ENCODE data around the gene CDCA3. TPM values are rescaled to one million over a fixed set of nuclear protein-coding genes. Genes with fewer than 3 reads are reported as not detected.
"Not testable (repeated sequence)": the region's sequence is repeated elsewhere in the genome, so short reads cannot be mapped to it uniquely, and the experiment has no call there.

CDCA3 gene
- 11.9 TPM for polyA plus RNA-seq (2012; ENCODE audit: insufficient read depth, insufficient read length, low read depth)

DNA sequence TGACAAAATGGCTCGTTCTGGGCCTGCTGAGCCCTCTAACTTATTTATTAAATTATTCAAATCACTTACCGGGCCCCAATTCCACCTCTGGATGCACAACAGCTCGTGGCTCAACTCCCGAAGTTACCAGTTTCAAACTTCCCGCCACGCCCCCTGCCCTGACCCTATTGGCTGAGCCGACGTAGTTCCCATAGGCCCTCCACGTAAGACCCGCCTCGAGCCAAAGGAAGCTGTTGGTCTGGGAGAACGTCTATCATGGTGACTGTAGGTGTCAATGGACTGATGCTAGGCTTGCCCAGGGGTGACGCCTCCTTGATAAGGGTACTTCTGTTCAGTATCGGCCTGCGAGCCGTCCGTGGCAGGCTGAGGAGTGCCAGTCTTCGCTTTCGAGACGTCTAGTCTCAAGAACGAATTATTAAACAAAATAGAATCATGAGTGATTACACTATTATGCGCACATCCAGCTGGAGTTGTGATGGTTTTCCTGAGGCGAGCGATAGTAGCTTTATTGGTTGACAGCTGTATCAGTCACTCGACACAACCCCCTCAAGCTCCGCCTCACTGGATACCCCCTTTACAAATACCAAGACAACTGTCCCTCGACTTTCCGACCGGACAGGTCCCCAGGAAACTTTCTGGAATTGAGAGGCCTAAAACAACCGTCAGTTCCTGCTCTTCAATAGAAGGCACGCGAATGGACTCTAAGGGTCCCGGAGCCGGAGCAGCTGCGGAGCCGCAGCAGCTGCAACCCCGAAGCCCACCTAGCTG, at the start of gene CDCA3:
Gene CDCA3 (minus strand): TSS at position 134 of the 768 bp plus-strand sequence. CDS start 334 bp downstream, outside the sequence.
- H3K9me3 ChIP-seq, result no peaks in the 10 kb centered on the region
- no peaks in the 10 kb centered on the region; the same call in 1 of the 2 replicates for H3K4me1 ChIP-seq
- H3K27me3 ChIP-seq, result no peaks in the 10 kb centered on the region
- TF ChIP-seq, protein P1, sequence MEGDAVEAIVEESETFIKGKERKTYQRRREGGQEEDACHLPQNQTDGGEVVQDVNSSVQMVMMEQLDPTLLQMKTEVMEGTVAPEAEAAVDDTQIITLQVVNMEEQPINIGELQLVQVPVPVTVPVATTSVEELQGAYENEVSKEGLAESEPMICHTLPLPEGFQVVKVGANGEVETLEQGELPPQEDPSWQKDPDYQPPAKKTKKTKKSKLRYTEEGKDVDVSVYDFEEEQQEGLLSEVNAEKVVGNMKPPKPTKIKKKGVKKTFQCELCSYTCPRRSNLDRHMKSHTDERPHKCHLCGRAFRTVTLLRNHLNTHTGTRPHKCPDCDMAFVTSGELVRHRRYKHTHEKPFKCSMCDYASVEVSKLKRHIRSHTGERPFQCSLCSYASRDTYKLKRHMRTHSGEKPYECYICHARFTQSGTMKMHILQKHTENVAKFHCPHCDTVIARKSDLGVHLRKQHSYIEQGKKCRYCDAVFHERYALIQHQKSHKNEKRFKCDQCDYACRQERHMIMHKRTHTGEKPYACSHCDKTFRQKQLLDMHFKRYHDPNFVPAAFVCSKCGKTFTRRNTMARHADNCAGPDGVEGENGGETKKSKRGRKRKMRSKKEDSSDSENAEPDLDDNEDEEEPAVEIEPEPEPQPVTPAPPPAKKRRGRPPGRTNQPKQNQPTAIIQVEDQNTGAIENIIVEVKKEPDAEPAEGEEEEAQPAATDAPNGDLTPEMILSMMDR (IDR thresholded peaks at IDR 0.05; ENCODE audit: low read depth, low read length), result no peak
- H3K4me3 ChIP-seq (ENCODE audit: low read depth, low read length), result peak within 1 kb of the TSS; percentile 70
- H3K36me3 ChIP-seq, result peaks cover 46% of the 10 kb centered on the region
- DNase-seq, result peak; percentile 98

DNA sequence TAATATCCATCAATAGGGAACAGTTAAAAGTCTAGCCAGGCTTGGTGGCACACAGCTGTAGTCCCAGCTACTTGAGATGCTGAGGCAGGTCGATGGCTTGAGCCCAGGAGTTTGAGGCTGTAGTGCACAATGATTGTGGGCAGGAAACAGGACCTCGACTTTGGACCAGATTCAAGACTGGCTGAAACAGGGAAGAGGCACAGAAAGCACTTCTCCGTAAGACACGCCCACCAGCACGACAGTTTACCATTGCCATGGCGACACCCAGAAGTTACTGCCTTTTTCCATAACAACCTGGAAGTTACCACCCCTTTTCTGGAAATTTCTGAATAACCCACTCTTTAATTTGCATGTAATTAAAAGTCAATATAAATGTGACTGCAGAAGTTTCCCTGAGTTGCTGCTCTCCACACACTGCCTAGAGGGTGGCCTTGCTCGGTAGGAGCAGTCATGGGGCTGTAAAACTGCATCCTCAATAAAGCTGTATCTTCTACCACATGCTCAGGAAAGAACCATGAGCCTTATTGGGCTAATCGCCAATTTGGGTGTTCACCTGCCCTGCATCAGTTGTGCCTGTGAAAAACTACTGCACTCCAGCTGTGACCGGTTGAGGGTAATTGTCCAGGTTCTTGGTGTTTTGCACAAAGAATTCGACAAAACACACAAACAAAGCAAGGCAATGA, 48.9 kb upstream of the CDCA3 start:
- Histone ChIP-seq H3K4me3 (ENCODE audit: low read depth, low read length) (no peak overlapping the region), H3K36me3 (no peaks in the 10 kb centered on the region), H3K4me1 (peaks cover 7% of the 10 kb centered on the region), H3K27me3 (no peaks in the 10 kb centered on the region), H3K9me3 (no peaks in the 10 kb centered on the region)
- TF ChIP-seq, protein P1 (IDR thresholded peaks at IDR 0.05; ENCODE audit: low read depth, low read length), result no peak
- DNase-seq, result no peak

DNA sequence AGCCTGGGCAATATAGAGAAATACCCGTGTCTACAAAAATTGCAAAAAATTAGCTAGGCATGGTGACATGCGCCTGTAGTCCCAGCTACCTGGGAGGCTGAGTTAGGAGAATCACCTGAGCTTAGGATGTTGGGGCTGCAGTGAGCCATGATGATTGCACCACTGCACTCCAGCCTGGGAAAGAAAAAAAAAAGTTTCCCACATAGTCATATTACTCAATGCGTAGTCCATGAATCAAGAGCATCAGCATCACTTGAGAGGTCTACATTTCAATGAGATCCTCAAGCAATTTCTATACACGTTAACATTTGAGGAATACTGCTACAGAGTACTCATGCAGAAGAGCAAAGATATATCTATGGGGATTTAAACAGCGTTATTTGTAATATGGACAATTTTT, 48.3 kb upstream of the CDCA3 start:
- no peak overlapping the region for H3K4me3 ChIP-seq (ENCODE audit: low read depth, low read length)
- H3K4me1 ChIP-seq, result peaks cover 7% of the 10 kb centered on the region
- no peaks in the 10 kb centered on the region for H3K36me3 ChIP-seq
- no peaks in the 10 kb centered on the region for H3K27me3 ChIP-seq
- DNase-seq, result no peak
- no peaks in the 10 kb centered on the region for H3K9me3 ChIP-seq
- TF ChIP-seq, protein P1 (IDR thresholded peaks at IDR 0.05; ENCODE audit: low read depth, low read length), result no peak

- Histone ChIP-seq H3K4me3 (ENCODE audit: low read depth, low read length) (no peak overlapping the region), H3K4me1 (no peaks in the 10 kb centered on the region), H3K9me3 (no peaks in the 10 kb centered on the region), H3K27me3 (no peaks in the 10 kb centered on the region), H3K36me3 (no peaks in the 10 kb centered on the region)
- TF ChIP-seq, protein P1 (IDR thresholded peaks at IDR 0.05; ENCODE audit: low read depth, low read length), result no peak
- DNase-seq, result no peak
Observed at GRCh38 chr12:6896846-6897435, 45.9 kb upstream of the CDCA3 start.

DNA sequence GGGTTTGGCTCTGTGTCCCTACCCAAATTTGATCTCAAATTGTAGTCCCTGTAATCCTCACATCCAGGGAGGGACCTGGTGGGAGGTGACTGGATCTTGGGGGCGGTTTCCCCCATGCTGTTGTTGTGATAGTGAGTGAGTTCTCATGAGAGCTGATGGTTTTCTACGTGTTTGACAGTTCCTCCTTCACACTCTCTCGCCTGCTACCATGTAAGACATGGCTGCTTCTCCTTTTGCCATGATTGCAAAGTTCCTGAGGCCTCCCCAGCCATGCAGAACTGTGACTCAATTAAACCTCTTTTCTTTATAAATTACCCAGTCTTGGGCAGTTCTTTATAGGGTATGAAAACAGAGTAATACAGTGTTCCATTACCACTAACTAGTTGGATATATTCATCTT, 43.2 kb upstream of the CDCA3 start:
- no peaks in the 10 kb centered on the region for H3K36me3 ChIP-seq
- H3K27me3 ChIP-seq, result no peaks in the 10 kb centered on the region
- no peak for DNase-seq
- H3K4me1 ChIP-seq, result peaks cover 3% of the 10 kb centered on the region
- no peak overlapping the region for H3K4me3 ChIP-seq (ENCODE audit: low read depth, low read length)
- TF ChIP-seq, protein P1 (IDR thresholded peaks at IDR 0.05; ENCODE audit: low read depth, low read length), result no peak
- H3K9me3 ChIP-seq, result no peaks in the 10 kb centered on the region

DNA sequence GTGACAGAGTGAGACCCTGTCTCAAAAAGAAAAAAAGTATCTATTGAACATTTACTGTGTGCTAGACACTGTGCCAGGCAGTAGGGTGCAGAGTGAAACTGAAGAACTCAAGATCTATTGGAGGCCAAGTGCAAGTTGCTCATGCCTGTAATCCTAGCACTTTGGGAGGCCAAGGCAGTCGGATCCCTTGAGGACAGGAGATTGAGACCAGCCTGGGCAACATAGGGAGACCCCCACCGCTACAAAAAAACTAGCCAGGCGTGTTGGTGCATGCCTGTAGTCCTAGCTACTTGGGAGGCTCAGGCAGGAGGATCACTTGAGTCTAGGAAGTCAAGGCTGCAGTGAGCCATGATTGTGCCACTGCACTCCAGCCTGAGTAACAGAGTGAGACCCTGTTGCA, 41.6 kb upstream of the CDCA3 start:
- not testable (repeated sequence) for DNase-seq; H3K9me3 ChIP-seq; H3K4me1 ChIP-seq; H3K4me3 ChIP-seq (ENCODE audit: low read depth, low read length); H3K36me3 ChIP-seq; H3K27me3 ChIP-seq

Measured in BE2C (cell line).